ENCODE results near the gene CLIC2.
A peak's percentile ranks its signal among the peaks of the same experiment; 100 is the strongest.

CLIC2 gene

DNA sequence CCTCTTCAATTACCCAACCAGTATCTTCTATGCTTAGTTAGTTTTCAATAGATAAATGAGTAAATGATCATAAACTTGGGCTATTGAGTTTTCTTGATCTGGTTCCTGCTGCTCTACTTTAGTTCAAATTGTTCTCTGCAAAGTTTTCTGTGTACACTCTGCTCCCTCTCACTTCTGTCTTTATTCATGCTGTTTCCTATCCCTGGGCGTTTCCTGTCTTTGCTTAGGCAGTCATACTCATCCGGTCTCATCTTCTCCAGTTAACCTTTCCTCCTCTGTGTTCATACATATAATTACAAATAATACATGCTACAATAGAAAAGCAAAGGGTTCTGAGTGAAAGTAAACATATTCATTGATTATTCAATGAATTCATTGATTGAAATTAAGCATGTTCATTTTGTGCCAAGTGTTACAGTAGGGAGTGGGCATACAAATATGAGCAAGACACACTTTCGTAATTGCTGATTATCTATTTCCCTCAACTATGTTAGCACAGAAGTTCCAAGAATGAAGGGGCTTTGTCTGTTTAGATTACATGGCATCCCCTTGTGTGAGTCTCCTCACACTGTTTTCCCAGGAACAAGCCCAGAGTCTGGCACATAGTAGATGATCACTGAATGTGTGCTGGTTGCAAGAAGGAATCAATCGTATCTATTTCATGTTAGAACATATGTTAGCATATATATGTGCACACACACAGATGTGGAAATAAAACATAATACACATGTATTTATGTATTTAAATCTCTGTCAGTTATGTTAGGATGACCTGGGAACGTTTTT lies 71.3 kb downstream of the CLIC2 start:
- DNase-seq, result peak; percentile 23

DNA sequence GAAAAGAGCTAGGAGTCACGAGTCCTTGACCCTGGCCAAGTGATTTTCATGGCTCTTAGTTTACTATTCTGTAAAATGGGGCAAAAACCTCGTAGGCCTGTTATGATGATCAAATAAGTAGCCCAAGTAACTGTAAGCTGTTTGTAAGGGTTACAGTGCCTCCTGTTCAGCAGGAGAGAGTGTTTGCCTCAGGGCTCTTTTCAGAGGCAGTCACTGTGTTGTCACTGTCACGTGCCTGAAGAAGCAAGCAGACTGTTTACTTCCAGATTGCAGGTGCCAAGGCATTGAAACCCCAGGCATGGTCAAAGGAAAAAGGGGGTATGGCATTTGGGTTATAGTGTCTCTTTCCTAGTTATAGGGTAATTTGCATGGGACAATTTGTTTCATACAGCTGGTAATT lies 74.7 kb downstream of the CLIC2 start:
- DNase-seq, result no peak

DNA sequence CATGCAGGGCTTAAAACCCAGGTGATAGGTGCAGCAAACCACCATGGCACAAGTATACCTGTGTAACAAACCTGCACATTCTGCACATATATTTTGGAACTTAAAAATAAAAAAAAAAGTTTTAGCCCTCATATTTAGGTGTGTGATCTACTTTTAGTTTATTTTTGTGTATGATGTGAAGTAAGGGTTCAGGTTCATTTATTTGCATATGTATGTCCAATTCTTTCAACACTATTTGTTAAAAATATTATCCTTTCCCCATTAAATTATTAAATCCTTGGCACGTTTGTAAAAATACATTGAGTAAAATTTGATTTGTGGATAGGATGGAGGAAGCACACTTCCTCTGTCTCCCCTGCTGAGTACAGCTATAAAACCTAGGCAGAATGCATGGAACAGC lies 83.0 kb downstream of the CLIC2 start:
- no peak for DNase-seq

DNA sequence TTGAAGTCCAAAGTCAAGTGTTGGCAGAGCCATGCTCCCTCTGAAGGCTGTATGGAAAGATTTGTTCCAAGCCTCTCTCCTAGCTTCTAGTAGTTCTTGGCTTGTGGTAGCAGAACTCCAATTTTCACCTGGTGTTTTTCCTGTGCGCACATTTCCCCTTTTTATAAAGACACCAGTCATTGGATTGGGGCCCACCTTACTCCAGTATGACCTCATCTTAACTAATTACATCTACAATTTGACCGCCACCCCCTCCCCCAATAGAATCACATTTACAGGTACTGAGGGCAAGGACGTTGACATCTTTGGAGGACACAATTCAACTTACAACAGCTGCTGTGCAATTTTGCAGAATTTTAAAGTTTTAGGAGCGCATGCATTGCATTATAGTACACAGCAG lies 86.9 kb downstream of the CLIC2 start:
- DNase-seq, result no peak

DNA sequence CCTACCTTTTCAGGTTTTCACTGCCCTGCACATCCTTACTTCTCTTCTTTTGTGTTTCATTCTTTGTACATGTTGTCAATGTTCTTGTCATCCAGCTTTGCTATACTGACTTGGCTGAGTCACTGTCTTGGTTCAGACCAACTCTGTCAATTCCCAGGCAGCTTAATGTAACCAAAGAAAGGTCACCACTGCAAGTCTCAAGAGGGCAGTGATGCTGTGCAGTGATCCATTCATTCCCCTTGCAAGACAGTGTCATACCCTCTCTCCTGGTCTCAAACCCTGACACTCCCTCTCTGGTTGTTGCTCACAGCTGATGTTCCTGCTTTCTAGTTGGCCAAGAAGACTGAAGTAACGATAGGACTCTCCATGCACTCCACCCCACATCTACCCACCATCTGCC lies 87.7 kb downstream of the CLIC2 start:
- no peak for DNase-seq

DNA sequence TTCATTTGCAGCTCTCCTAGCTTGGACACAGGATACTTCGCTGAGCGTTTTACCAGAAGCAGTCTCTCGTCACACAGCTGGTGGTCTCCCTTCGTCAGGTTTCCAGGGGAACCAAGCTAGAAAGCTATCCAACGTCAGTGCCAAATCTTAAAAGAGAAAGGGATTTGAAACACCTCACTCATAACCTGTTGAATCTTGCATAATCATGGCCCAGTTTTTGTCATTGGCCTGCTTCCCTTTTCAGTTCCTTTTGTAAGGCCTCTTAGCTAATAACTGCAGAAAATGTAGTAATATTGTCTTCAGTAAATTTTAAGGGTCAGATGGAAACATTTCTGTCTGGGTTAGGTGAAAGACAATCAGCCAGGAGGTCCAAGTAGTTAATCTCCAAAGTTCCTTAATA lies 92.1 kb downstream of the CLIC2 start:
- DNase-seq, result no peak

DNA sequence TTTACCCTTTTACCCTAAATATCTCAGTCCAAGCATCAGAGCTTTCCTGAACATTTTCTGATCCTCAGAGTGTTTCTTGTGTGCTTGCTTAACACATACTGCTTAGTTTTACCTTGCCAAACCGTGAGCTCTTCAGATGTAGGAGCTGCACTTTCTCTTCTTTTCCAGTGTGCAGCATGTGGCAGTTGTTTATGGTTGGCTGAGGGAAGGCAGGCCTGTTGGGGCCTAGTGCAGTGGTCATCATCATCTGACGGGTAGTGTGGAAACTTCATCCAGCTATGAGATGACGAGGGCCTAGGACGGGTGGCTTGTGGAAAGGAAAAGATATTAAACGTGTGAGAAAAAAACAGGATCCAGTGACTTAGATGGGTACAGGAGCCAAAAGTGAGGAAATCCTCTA lies 96.7 kb downstream of the CLIC2 start:
- DNase-seq, result no peak

DNA sequence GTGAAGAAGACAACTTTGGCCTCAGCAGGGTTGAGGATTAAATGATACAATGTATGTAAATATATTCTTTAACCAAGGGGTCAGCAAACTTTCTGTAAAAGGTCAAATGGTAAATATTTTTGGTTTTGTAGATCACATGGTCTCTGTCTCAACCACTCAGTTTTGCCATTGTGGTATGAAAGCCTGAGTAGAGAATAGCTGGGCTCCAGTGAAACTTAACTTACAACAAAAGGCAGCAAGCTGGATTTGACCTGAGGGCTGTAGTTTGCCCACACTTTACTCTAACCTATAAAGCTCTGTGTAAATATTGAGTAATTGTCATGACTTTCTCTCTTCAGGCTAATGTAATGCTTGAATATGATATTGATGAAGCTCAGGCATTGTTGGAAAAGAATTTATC lies 98.5 kb downstream of the CLIC2 start:
- no peak for DNase-seq

DNA sequence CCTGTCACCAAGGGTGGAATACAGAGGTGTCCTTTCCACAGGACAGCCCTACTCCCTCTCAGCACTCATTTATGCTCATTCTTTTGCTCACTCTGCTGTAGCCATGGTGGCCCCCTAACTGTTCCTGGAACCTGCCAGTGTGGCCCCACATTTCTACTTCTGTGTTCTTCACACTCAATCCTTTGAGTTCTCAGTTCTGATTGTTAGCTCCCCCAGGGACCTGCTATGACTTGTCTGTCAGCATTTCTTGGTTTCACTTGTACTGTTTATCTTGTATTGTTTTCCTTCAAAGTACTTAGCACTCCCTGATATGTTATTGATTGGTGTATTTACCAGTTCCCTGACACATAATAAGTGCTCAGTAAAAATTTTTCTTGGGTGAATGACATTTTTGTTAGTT lies 103.3 kb downstream of the CLIC2 start:
- no peak for DNase-seq

All from hematopoietic multipotent progenitor cell treated with erythropoietin and hydrocortisone succinate and interleukin-3 and kit ligand, for 8 days (in vitro differentiated cells).